ENCODE data around the gene MIER2.
"Not testable (repeated sequence)": the region's sequence is repeated elsewhere in the genome, so short reads cannot be mapped to it uniquely, and the experiment has no call there.

The MIER2 gene
- total RNA-seq, result 12.9 to 14.4 reads per million in 2 donors

DNA sequence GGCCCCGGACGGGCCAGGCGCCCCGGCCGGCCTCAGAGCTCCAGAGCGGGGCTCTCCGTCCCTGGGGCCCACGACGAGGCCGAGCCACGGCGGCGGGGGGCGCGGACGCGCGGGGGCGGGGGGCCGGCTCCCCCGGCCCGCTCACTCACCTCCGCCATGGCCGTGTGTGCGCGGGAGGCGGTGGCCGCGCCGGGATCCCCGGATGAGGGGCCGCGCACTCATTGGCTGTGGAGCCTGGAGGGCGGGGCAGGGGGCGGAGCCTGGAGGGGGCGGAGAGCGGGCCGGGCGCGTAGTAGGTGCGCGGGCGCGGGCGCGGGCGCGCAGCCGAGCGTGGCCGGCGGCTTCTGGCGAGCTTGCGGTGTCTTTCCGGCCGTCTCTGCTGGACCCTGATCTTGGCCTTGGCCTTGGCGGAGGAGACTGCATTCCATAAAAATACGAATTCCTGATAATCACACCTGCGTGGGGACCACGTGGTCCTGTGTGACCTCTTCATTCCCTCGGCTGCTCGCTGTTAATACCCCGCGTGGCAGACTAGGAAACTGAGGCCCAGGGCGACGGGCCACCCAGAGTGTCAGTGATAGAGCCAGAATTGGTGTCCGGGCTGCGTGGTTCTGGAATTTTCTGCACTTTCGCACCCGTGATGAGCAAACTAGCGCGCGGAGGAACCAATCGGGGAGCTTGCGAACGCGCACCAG, at the start of gene MIER2:
MIER2 (minus strand) TSS at position 172 of the 695 bp plus-strand sequence; CDS start at position 158, 14 bp downstream.
- peak; percentile 82 for DNase-seq

DNA sequence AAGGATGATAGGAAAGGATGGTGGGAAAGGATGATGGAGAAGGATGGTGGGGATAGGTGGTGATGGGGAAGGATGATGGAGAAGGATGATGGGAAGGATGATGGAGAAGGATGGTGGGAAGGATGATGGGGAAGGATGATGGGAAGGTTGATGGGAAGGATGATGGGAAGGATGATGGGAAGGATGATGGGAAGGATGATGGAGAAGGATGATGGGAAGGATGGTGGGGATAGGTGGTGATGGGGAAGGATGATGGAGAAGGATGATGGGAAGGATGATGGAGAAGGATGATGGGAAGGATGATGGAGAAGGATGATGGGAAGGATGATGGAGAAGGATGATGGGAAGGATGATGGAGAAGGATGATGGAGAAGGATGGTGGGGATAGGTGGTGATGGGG, 49.0 kb upstream of the MIER2 start:
- not testable (repeated sequence) for DNase-seq

GRCh38 chr19:392375-392970, 47.9 kb upstream of the MIER2 start:
- no peak for DNase-seq

DNA sequence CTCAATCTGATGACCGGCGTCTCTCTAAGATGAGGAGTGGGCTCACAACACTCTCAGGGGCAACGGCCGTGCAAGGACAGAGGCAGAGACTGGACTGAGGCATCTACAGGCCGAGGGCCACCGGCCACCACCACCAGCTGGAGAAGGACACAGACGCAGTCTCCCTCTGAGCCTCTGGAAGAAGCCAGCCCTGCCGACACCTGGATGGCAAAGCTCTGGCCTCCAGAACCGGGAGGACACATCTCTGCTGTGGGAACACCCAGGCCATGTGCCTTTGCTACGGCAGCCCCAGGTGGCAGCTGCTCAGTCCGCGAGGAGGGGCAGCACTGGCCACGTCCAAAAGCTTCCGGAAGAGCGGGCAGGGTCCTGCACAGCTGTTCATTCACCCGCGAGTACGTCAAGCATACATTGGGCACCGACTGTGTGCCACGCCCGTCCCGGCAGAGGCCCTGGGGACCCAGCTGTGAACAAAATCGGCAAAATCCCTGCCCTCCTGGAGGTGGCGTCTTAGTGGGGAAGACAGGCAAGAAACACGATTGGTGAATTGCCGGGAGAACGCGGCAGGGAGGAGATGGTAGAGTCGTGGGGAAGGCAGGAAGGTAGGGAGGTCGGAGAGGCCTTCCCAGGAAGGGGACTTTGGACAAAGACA, 47.3 kb upstream of the MIER2 start:
- DNase-seq, result no peak

GRCh38 chr19:391207-391557, 46.6 kb upstream of the MIER2 start:
- no peak for DNase-seq

- DNase-seq, result no peak
Measured at GRCh38 chr19:390386-391206, 46.0 kb upstream of the MIER2 start.

DNA sequence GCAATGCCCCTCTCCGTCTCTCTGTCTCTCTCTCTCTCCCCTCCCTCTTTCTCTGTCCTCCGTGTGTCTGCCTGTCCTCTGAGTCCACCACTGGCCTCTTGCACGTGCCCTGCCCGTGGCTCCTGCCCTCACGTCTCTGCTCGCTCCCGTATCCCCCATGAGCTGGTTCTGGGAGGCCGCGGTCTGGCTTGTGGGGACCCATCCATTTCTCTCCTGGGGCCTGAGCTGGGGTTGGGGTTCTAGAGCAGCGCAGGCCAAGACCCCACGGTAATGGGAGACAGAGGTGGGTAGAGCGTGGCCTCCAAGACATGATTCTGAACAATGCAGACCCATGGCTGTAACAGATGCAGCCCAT, 45.3 kb upstream of the MIER2 start:
- DNase-seq, result no peak

DNA sequence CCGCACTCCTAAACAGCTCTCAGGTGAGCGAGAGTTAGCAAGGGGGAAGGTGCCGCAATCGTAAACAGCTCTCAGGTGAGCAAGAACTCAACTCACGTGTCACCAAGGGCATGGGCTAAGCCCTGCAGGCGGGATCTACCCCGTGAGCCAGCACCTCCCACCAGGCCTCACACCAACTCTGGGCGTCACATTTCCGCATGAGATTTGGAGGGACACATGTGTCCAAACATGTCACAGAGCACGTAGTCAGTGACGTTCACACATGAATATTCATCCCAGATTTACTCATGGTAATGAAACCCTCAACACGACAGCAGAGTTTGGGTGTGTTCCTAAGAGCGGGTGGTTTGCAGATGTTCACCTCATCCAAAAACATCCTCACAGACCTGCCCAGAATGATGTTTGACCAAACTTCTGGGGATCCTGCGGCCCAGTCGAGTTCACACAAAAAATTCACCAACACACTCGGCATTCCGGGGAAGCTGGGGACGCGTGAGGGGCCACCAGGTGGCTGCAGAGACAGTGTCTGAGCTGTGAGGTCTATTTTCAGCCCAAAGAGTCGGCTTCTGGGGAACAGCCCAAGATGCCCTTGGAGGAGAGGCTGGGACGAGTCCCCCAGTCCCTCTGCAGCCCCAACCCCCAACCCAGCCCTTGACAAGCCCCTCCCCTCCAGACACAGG, 44.8 kb upstream of the MIER2 start:
- no peak for DNase-seq

DNA sequence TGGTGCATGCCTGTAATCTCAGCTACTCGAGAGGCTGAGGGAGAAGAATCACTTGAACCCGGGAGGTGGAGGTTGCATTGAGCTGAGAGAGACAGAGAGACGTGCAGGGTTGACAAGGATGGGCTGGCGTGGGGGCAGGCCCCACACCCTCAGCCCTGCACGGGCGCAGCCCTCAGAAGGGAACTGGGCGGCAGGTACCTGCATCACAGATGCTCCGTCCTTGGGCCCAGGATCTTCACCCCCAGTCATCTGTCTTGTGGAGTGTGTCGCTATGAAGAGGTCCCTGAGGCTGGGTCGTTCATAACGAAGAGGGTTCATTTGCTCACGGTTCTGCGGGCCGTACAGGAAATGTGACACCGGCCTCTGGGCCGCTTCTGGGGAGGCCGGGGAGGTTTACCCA, 44.1 kb upstream of the MIER2 start:
- no peak for DNase-seq

- no peak for DNase-seq
Measured at GRCh38 chr19:387777-388176, 43.2 kb upstream of the MIER2 start.

GRCh38 chr19:386632-387301, 42.2 kb upstream of the MIER2 start:
- DNase-seq, result not testable (repeated sequence)

- not testable (repeated sequence) for DNase-seq
Measured at GRCh38 chr19:386189-386588, 41.6 kb upstream of the MIER2 start.

- DNase-seq, result no peak
Measured at GRCh38 chr19:384799-385169, 40.2 kb upstream of the MIER2 start.

GRCh38 chr19:383922-384798, 39.6 kb upstream of the MIER2 start:
- no peak for DNase-seq

GRCh38 chr19:383040-383439, 38.4 kb upstream of the MIER2 start:
- DNase-seq, result no peak

DNA sequence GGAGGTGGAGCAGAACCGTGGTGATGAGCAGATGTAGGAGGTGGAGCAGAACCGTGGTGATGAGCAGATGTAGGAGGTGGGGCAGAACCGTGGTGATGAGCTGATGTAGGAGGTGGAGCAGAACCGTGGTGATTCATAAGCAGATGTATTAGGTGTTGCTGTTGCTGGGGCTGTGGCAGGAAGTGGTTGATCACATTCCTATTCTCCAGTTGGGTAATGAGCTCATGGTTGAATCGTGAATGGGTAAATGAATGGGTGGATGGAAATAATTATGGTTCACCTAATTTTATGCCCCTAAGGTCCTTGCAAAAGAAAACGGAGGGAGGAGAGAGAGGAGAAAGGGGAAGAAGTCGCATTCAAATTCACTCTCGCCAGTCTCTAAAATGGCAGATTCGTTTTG, 38.0 kb upstream of the MIER2 start:
- DNase-seq, result not testable (repeated sequence)

GRCh38 chr19:381901-382300, 37.3 kb upstream of the MIER2 start:
- DNase-seq, result not testable (repeated sequence)

- not testable (repeated sequence) for DNase-seq
Measured at GRCh38 chr19:380618-381219, 36.1 kb upstream of the MIER2 start.

- no peak for DNase-seq
Measured at GRCh38 chr19:379796-380195, 35.2 kb upstream of the MIER2 start.

DNA sequence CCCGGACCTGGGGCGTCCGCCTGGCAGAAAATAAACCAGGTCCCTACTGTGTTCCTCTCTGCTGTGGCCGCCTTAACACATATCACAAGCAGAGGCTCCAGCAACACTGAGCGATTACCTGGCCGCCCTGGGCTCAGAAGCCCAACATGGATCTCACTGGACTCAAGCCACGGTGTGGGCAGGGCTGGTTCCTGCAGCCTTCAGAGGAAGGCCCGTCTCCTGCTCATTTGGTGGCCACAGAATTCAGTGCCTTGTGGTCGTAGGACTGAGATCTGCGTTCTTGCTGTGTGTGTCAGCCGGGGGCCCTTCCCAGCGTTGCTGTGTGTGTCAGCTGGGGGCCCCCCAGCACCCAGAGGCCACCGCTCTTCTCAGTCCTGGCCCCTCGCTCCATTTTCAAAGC, 34.1 kb upstream of the MIER2 start:
- no peak for DNase-seq

Measured in activated gamma-delta T cell (primary cell).